Activated T-cell treated with anti-CD3 and anti-CD28 coated beads for 24 hours (primary cell): ENCODE data around the gene LRR1.
"Not testable (repeated sequence)": the region's sequence is repeated elsewhere in the genome, so short reads cannot be mapped to it uniquely, and the experiment has no call there.

Experiments
- DNase-seq: peaks from one replicate; pipeline ENCODE4 v3.0.0-alpha.2; 2020; ENCODE audit warnings: low read depth

Gene LRR1

DNA sequence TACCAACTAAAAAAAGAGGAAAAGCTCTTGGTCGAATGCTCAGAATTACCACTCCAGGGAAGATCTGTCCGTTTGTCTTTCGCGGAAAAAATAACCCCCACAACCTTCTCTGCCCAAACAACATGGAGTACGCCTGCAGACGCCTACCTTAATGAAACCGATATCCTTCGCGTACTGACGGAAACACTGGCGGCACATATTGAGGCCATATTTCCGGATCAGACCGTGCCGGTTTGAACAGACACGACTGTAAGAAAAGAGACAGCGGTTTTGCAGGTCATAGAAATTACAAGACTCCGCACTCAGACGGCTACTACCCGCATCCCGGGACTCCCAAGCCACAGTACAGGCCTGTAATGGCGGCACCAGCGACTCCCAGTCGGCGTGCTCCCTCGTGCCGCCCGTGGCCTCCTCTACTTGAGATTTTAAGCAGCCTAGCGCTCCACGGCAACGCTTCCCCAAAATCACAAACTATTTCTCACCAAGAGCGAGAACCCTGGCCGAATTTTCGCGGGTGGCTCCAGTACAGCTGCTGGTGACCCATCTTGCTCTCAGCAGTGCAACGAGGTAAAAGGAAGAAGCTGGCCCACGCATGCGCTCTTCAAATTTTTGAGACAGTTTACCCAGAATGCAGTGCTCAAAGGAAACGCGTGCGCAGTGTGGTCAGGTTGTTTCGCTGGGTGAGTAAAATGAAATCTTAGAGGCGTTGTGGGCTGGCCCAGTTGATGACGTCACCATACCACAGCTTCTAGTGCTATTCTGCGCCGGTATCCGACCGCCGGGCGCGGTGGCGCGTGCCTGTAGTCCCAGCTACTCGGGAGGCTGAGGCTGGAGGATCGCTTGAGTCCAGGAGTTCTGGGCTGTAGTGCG lies 12.7 kb upstream of the LRR1 start, which contains the start of gene RPS29:
Gene RPS29 (minus strand): TSS at position 578 of the 870 bp plus-strand sequence. CDS start 34 bp downstream, at position 544.
- peak; percentile 99 for DNase-seq

DNA sequence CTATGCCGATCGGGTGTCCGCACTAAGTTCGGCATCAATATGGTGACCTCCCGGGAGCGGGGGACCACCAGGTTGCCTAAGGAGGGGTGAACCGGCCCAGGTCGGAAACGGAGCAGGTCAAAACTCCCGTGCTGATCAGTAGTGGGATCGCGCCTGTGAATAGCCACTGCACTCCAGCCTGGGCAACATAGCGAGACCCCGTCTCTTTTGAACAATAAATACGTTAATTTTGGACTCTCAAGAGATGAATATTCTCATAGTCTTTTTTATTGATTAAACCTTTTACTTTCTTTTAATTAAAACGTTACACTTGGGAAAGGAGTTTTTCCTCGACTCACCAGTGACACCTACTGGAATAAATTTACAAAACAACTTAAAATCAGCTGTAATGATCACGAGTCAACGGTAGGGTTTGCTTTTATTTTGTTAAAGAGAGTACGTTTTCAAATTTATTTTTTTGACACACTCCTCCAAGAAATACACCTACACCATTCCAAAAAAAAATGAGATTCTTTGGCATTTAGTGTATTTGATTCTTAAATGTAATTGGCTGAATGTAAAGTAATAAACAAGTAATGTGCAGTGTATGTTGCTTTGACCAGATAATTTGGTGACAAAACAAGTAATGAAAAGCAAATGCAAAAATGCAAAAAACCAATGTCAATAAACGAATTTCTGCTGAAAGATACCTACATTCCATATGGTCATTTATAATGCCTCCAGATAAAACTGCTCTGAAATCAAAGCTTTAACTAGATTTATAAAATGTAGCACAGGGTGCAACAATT lies 11.9 kb upstream of the LRR1 start:
- peak; percentile 44 for DNase-seq

DNA sequence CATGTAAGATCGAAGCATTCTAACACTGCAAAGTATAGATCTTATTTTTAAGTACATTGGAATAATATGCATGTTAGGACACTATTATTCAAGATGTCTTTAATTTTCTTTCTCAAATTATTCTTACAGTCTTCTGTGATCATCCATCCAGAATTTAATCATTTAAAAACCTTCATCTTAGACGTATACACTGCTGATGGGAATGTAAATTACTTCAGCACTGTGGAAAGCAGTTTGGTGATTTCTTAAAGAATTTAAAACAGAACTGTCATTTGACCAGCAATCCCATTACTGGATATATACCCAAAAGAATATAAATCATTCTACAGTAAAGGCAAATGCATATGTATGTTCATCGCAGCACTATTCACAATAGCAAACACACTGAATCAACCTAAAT lies 9.4 kb upstream of the LRR1 start:
- no peak for DNase-seq

DNA sequence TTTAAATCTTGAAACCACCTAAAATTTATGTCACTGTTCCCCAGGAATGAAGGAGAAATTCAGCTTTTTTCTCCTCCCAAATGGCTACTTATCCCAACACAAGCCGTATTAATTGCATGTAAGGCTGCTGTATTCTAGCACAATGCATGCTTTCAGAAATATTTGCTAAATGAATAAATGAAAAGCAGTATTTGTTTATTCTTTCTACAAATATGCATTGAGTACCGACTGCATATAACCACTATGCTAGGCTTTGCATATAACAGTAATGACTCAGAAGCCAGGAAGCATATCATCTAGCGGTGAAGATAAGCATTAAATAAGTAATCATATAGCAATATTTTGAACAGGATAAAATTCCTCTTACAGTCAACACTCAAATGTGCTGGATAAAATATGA lies 5.7 kb upstream of the LRR1 start:
- no peak for DNase-seq

DNA sequence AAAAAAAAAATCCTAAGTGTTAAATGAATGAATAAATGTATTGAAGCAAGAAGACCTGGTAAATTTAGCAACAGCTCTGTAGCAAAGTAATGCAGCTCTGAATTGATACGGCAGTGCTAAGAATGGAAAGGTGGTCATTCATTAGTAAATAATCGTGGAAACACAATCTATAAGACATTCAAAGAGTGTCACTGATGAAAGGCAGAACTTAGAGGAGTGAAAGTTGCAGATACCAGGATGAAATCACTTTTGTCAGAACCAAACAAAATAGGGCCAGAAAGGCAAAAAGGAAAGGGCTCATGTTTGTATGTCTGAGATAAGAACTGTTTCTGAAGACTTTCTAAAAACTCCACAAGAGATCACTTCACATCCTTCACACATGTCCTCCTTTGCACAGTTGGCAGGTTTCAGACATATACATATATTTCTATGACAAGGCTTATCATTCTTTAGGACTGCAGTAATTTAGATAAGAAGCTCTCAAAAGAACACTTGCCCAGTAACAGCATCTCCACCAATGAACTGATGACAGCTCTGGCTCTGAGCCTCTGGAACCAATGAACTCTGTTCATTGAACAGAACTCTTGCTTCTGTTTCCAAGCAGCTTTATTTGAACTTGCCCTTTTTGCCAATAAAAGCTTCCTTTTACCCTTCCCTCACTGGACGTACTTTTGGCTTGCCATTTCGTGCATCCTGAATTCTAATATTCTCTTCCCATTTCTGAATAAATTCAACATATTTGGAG lies 4.2 kb upstream of the LRR1 start:
- DNase-seq = no peak

DNA sequence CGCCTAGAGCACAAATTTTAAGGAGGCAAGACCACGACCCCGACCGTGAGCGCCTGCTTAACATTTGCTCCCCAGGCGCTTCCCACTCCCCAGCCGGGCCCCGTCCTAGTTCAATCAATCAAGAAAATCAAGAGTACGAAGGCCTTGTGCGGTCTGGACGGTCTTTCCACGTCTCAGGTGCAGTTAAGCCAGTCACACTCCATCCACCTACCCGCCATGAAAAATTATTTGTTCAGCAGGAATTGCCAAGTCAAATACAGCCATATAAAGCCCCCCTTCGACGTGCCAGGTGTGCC lies 603 bp upstream of the LRR1 start:
- no peak for DNase-seq

DNA sequence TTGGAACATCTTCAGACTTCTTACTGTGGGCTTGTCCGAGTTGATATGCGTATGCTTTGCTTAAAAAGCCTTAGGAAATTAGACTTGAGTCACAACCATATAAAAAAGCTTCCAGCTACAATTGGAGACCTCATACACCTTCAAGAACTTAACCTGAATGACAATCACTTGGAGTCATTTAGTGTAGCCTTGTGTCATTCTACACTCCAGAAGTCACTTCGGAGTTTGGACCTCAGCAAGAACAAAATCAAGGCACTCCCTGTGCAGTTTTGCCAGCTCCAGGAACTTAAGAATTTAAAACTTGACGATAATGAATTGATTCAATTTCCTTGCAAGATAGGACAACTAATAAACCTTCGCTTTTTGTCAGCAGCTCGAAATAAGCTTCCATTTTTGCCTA lies 8.8 kb downstream of the LRR1 start:
- DNase-seq = no peak

DNA sequence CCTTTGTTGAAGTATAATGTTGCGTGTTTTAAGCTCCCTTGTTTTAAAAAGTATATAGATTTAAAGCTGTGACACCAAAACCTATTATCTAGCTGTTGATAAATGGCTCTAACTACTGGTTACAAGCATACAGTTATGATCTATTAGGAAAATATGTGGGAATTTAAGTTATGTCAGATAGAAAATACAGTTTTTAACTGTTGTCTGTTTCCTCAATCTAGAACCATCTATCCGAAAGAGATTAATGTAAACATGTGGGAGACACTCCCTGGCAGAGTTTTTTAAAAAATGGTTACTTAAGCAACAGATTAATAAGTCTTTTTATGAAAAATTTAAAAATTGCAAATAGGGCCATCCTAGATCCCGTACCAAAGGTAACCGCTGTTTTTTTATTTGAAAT lies 13.5 kb downstream of the LRR1 start:
- no peak for DNase-seq

DNA sequence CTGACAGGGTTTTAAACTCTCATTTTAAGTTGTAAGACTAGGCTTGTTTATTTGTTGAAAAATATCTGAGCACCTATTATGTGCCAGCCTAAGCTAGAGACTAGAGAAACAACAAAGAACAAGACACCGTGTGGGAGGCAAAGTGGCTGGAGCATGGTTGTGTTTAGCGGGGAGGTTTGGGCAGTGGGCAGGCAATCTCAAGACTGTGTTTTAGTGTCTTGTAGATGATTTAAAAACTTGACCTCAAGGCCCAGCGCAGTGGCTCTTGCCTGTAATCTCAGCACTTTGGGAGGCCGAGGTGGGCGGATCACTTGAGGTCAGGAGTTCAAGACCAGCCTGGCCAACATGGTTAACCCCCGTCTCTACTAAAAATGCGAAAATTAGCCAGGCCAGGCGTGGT lies 13.9 kb downstream of the LRR1 start:
- DNase-seq = no peak

DNA sequence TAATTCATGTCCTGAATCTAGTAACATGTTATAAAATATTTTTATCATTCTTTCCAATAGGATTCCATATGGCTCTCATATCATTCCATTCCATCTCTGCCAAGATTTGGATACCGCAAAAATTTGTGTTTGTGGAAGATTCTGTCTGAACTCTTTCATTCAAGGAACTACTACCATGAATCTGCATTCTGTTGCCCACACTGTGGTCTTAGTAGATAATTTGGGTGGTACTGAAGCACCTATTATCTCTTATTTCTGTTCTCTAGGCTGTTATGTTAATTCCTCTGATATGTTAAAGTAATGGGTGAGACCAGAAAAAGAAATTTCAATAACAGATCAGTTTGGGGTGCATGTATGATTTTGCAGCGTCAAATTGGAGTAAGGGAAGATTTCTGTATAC lies 15.5 kb downstream of the LRR1 start:
- no peak for DNase-seq

DNA sequence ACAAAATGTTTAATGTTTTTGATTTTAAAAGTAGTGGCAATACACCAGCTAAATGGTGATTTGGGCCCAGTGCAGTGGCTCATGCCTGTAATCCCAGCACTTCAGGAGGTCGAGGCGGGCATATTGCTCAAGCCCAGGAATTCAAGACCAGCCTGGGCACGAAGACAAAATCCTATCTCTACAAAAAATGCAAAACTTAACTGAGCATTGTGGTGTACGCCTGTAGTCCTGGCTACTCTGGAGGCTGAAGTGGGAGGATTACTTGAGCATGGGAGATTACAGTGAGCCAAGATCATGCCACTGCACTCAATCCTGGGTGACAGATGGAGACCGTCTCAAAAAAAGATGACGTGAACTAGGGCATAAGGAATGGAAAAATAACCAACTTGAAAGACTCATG lies 17.0 kb downstream of the LRR1 start:
- DNase-seq = no peak

DNA sequence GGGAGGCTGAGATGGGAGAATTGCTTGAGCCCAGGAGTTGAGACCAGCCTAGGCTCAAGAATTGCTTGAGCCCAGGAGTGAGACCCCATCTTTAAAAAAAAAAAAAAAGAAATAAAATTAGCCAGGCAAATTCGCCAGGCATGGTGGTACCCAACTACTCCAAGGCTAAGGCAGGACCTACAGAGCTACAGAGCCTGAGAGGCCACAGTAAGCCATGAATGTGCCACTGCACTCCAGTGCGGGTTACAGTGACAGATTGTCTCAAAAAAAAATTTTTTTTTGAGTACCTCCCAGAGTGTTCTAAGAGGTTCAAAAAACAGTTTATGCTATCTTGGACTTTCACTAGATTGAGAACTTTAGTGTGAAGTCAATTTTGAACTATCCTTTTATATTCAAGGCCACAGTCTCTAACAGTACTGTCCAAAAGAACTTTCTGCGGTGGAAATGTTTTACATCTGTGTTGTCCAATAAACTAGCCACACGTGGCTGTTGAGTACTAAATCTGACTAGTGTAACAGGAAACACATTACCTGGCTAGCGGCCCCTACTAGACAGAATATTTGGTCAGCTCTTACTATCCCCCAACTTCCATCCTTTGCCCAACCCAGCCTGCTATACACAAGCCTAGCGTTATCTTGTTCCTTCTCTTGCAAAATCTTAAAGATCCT lies 19.2 kb downstream of the LRR1 start:
- DNase-seq = no peak

DNA sequence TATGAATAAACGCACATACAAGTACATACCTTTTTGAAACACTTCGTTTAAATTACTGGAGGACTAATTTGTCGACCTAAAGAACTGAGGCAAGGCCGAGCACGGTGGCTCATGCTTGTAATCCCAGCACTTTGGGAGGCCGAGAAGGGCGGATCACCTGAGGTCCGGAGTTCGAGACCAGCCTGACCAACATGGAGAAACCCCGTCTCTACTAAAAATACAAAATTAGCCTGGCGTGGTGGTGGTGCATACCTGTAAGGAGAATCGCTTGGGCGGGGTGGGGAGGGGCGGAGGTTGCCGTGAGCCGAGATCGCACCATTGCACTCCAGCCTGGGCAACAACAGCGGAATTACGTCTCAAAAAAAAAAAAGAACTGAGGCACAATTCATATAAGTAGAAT lies 20.5 kb downstream of the LRR1 start:
- not testable (repeated sequence) for DNase-seq

DNA sequence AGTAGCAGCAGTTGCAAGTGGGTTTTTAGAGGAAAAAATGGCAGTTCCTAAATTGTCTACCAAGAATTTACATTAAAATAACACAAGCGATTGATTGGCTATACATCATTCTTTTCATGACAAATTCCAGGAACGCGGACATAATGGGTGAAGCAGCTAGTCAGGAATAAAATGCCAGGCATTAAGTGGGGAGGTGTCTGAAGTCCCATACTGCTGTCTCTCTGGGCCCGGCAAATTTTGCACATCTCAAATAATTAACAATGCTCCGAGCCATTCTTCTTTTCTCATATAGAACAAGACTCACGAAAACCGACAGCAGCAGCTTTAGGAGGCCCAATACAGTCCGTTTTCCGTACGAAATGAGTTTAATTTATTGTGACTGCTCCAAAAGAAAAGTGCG lies 21.0 kb downstream of the LRR1 start:
- no peak for DNase-seq

DNA sequence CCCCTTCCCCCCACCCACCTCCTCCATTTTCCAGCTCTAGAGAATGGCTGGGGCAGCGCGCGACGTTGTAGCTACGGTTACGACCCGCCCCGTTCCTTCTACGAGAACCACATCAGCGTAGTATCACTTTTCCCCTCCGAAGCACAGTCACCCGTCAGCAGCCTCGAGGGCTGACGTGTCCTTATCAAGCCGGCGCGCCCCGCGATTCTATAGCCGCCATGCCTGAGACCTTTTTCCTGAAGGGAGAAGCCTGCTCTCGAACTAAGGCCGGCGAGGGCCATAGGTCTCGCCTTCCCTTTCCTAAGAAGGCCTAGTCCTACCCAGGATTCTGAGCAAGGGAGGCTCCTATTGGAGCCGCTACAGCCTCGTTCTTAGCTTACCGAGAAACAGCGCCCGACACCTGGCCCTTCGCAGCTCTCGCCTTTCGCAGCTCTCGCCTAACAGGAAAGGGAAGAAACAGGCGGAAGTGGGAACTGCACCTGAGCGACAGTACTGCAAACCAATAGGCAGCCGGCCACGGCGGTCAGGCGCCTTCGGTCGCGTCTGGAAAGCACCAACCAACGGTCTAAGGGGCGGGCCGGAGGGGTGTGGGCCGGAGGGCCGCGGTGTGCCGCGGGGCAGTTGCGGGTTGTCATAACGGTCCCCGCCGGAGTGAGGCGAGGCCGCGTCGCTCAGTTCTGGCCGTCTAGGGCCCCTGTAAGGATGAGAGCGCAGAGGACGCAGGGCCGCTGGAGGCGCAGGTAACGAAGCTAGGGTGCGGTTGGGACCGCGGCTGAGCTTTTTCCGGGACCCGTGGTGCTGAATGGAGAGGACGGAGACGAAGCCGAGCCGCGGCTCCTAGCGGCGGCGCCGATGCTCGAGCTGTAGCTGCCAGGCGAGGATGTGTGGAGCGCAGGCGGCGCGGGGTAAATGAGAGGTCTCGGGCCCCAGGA lies 21.7 kb downstream of the LRR1 start, which contains the start of the genes MGAT2 and RPL36AL:
Gene MGAT2 (plus strand): TSS at position 618 of the 932 bp plus-strand sequence. CDS start 470 bp downstream, outside the sequence.
Gene RPL36AL (minus strand): TSS at position 445 of the 932 bp plus-strand sequence. CDS start 1,522 bp downstream, outside the sequence.
- peak; percentile 93 for DNase-seq

DNA sequence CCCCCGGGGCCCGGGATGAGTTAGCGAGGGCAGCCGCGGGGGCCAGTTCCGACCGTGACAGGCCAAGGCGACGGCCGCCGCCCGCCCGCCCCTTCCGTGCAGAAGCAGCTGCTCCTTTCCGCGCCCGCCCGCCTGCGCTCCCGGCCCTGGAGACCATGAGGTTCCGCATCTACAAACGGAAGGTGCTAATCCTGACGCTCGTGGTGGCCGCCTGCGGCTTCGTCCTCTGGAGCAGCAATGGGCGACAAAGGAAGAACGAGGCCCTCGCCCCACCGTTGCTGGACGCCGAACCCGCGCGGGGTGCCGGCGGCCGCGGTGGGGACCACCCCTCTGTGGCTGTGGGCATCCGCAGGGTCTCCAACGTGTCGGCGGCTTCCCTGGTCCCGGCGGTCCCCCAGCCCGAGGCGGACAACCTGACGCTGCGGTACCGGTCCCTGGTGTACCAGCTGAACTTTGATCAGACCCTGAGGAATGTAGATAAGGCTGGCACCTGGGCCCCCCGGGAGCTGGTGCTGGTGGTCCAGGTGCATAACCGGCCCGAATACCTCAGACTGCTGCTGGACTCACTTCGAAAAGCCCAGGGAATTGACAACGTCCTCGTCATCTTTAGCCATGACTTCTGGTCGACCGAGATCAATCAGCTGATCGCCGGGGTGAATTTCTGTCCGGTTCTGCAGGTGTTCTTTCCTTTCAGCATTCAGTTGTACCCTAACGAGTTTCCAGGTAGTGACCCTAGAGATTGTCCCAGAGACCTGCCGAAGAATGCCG lies 22.6 kb downstream of the LRR1 start:
- DNase-seq = peak; percentile 44

DNA sequence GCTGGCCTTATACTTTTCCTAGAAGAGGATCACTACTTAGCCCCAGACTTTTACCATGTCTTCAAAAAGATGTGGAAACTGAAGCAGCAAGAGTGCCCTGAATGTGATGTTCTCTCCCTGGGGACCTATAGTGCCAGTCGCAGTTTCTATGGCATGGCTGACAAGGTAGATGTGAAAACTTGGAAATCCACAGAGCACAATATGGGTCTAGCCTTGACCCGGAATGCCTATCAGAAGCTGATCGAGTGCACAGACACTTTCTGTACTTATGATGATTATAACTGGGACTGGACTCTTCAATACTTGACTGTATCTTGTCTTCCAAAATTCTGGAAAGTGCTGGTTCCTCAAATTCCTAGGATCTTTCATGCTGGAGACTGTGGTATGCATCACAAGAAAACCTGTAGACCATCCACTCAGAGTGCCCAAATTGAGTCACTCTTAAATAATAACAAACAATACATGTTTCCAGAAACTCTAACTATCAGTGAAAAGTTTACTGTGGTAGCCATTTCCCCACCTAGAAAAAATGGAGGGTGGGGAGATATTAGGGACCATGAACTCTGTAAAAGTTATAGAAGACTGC lies 23.4 kb downstream of the LRR1 start:
- DNase-seq = no peak

DNA sequence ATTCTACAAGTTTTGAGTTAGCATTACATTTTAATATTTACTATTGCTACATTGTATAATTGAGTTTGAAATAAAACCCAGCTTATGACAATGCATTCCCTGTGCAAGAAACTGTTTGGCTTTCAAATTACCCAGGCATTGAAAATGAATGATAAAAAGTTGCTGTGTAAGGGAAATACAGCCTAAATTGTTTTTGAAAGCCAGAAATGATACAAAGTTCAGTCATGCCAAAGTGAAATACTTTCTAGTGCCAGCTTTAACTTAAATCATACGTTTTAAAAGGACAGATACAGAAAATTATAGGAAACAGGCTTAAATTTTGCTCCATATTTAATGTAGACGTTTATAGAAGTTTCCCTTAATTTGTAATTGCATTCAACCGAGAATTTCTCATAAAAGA lies 24.6 kb downstream of the LRR1 start:
- DNase-seq = no peak
